ENCODE data around the gene PHF21B. TPM values are rescaled to one million over a fixed set of nuclear protein-coding genes. Genes with fewer than 3 reads are reported as not detected.

Gene PHF21B
- total and polyA plus RNA-seq, 2 experiments from 2014 or later = 20.6 to 149 TPM

GRCh38 chr22:44965171-44965570 lies 44.6 kb downstream of the PHF21B start:
- no peaks in the 10 kb centered on the region for H3K9me2 ChIP-seq (ENCODE audit: insufficient read depth)
- H3K4me3 ChIP-seq = no peak overlapping the region
- Mint-ChIP-seq H3K36me3 (ENCODE audit: low read depth) (peaks cover 64% of the 10 kb centered on the region), H3K4me3 (no peak overlapping the region), H3K27ac (no peak overlapping the region), H3K9me3 (peaks cover 23% of the 10 kb centered on the region), H3K4me1 (peaks cover 55% of the 10 kb centered on the region), H3K27me3 (ENCODE audit: insufficient read depth, low read depth, poor library complexity) (peaks cover 16% of the 10 kb centered on the region)
- peaks cover 28% of the 10 kb centered on the region for H4K20me1 ChIP-seq (replicated peaks; ENCODE audit: insufficient read depth)
- TF ChIP-seq ZNF331 (CRISPR knock-in tag; IDR thresholded peaks at IDR 0.05; ENCODE audit: low read depth) = no peak
- 0 out of 2 replicates have a peak, but pooled peaks have one; percentile 14 for TF ChIP-seq POLR2AphosphoS5 (IDR thresholded peaks at IDR 0.05; ENCODE audit: low read depth)
- H2AFZ ChIP-seq = no peak overlapping the region
- DNase-seq (ENCODE audit: low spot score) (no peak), ATAC-seq (no peak)
- H3K4me1 ChIP-seq (ENCODE audit: insufficient read depth) = peaks cover 20% of the 10 kb centered on the region
- no peak overlapping the region for H3K4me2 ChIP-seq
- H3F3A ChIP-seq (replicated peaks; ENCODE audit: low read depth) = peaks cover 26% of the 10 kb centered on the region
- peaks cover 15% of the 10 kb centered on the region for H3K79me2 ChIP-seq (replicated peaks; ENCODE audit: insufficient read depth)
- H3K27me3 ChIP-seq (ENCODE audit: insufficient read depth) = no peaks in the 10 kb centered on the region
- peaks cover 5% of the 10 kb centered on the region; the same call in 1 of the 2 replicates for H3K36me3 ChIP-seq (ENCODE audit: insufficient read depth)
- peak overlapping the region; percentile 66; the same call in 1 of the 2 replicates for H3K27ac ChIP-seq (ENCODE audit: low read depth)

- peak; percentile 43 for ATAC-seq
- no peak overlapping the region for H3K4me3 Mint-ChIP-seq
- no peak overlapping the region; the same call in 1 of the 2 replicates for H3K27ac Mint-ChIP-seq
- H3K27ac ChIP-seq (ENCODE audit: low read depth) = peak overlapping the region; percentile 47; the same call in 1 of the 2 replicates
- H3K36me3 ChIP-seq (ENCODE audit: insufficient read depth) = peaks cover 5% of the 10 kb centered on the region; the same call in 1 of the 2 replicates
- H3K36me3 Mint-ChIP-seq (ENCODE audit: low read depth) = peaks cover 66% of the 10 kb centered on the region
- peaks cover 17% of the 10 kb centered on the region for H3K27me3 Mint-ChIP-seq (ENCODE audit: insufficient read depth, low read depth, poor library complexity)
- peaks cover 28% of the 10 kb centered on the region for H3F3A ChIP-seq (replicated peaks; ENCODE audit: low read depth)
- H2AFZ ChIP-seq = no peak overlapping the region
- peaks cover 57% of the 10 kb centered on the region for H3K4me1 Mint-ChIP-seq
- H3K9me3 Mint-ChIP-seq = peaks cover 26% of the 10 kb centered on the region
- peaks cover 23% of the 10 kb centered on the region for H3K4me1 ChIP-seq (ENCODE audit: insufficient read depth)
- no peak for DNase-seq (ENCODE audit: low spot score)
- H3K4me3 ChIP-seq = no peak overlapping the region
- peaks cover 15% of the 10 kb centered on the region for H3K79me2 ChIP-seq (replicated peaks; ENCODE audit: insufficient read depth)
- H3K4me2 ChIP-seq = no peak overlapping the region
- H4K20me1 ChIP-seq (replicated peaks; ENCODE audit: insufficient read depth) = peaks cover 28% of the 10 kb centered on the region
- no peaks in the 10 kb centered on the region for H3K27me3 ChIP-seq (ENCODE audit: insufficient read depth)
- no peaks in the 10 kb centered on the region for H3K9me2 ChIP-seq (ENCODE audit: insufficient read depth)
- TF ChIP-seq POLR2AphosphoS5 (IDR thresholded peaks at IDR 0.05; ENCODE audit: low read depth) = no peak
- TF ChIP-seq NANOG (IDR thresholded peaks at IDR 0.05; ENCODE audit: borderline replicate concordance) = no peak
- no peak for TF ChIP-seq CREB1 (CRISPR knock-in tag; IDR thresholded peaks at IDR 0.05; ENCODE audit: low read depth)
- no peak for TF ChIP-seq STAT1 (IDR thresholded peaks at IDR 0.05; ENCODE audit: unreplicated experiment)
- TF ChIP-seq JUNB (IDR thresholded peaks at IDR 0.05; ENCODE audit: unreplicated experiment) = no peak
- no peak for TF ChIP-seq EZH2phosphoT487 (IDR thresholded peaks at IDR 0.05; ENCODE audit: unreplicated experiment)
- no peak for TF ChIP-seq ZNF462 (CRISPR knock-in tag; IDR thresholded peaks at IDR 0.05)
- TF ChIP-seq EZH2 (IDR thresholded peaks at IDR 0.05; ENCODE audit: low read depth, unreplicated experiment) = no peak
- TF ChIP-seq CTCF (conservative IDR thresholded peaks at IDR 0.05; ENCODE audit: low read depth in 2 of 2) = no peak; a peak in 1 of 4 replicates
- no peak for TF ChIP-seq ZNF331 (CRISPR knock-in tag; IDR thresholded peaks at IDR 0.05; ENCODE audit: low read depth)
- TF ChIP-seq REST (IDR thresholded peaks at IDR 0.05; ENCODE audit: unreplicated experiment) = no peak
These were observed 45.1 kb downstream of the PHF21B start for GRCh38 chr22:44964722-44965078.
